ENCODE results near the gene ADCY9.

The ADCY9 gene

GRCh38 chr16:3984111-3985060, 131.9 kb downstream of the ADCY9 start:
- DNase-seq (ENCODE audit: extremely low read depth, low read depth), result no peak
- TF ChIP-seq, protein P1, sequence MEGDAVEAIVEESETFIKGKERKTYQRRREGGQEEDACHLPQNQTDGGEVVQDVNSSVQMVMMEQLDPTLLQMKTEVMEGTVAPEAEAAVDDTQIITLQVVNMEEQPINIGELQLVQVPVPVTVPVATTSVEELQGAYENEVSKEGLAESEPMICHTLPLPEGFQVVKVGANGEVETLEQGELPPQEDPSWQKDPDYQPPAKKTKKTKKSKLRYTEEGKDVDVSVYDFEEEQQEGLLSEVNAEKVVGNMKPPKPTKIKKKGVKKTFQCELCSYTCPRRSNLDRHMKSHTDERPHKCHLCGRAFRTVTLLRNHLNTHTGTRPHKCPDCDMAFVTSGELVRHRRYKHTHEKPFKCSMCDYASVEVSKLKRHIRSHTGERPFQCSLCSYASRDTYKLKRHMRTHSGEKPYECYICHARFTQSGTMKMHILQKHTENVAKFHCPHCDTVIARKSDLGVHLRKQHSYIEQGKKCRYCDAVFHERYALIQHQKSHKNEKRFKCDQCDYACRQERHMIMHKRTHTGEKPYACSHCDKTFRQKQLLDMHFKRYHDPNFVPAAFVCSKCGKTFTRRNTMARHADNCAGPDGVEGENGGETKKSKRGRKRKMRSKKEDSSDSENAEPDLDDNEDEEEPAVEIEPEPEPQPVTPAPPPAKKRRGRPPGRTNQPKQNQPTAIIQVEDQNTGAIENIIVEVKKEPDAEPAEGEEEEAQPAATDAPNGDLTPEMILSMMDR (IDR thresholded peaks at IDR 0.05; ENCODE audit: low read depth, low read length), result no peak

DNA sequence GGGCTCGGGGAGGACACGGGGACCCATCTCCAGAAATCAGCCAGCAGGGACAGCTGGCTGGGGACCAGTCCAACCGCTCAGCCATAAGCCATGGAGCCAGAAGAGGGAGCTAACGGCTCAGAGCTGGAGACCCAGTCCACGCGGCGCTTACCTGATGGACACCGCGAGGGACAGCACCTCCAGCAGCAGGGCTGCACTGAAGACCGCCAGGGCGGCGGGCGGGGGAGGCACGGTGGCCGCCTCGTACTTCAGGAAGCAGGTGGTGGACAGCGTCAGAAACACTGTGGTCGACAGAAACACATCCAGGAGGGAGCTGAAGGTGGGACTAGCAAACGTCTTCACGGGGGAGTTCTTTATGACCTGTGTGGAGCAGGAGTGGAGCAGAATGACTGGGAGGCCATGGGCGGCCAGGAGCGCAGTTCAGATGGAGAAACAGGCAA, 133.1 kb downstream of the ADCY9 start:
- TF ChIP-seq, protein P1 (IDR thresholded peaks at IDR 0.05; ENCODE audit: low read depth, low read length), result peak; percentile 75
- no peak for DNase-seq (ENCODE audit: extremely low read depth, low read depth)

DNA sequence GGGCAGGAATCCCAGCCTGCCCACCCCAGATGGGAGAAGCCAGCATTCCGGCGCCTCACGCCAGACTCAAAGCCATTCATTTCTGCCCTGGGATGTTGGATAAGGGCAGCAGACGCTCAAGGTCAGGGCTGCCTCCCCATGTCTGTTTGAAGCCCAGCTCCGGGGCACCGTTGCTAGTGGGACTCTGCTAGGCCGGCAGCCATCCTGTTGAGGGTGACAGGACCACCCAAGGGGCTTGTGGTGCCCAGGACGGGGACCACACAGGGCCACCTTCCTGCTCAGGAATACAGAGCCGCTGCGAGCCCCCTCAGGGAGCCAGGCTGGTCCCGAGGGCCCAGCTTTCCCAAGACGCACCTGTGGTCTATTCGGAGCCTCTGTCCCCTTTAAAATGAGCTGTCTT, 134.0 kb downstream of the ADCY9 start:
- DNase-seq (ENCODE audit: extremely low read depth, low read depth), result no peak
- TF ChIP-seq, protein P1 (IDR thresholded peaks at IDR 0.05; ENCODE audit: low read depth, low read length), result no peak

DNA sequence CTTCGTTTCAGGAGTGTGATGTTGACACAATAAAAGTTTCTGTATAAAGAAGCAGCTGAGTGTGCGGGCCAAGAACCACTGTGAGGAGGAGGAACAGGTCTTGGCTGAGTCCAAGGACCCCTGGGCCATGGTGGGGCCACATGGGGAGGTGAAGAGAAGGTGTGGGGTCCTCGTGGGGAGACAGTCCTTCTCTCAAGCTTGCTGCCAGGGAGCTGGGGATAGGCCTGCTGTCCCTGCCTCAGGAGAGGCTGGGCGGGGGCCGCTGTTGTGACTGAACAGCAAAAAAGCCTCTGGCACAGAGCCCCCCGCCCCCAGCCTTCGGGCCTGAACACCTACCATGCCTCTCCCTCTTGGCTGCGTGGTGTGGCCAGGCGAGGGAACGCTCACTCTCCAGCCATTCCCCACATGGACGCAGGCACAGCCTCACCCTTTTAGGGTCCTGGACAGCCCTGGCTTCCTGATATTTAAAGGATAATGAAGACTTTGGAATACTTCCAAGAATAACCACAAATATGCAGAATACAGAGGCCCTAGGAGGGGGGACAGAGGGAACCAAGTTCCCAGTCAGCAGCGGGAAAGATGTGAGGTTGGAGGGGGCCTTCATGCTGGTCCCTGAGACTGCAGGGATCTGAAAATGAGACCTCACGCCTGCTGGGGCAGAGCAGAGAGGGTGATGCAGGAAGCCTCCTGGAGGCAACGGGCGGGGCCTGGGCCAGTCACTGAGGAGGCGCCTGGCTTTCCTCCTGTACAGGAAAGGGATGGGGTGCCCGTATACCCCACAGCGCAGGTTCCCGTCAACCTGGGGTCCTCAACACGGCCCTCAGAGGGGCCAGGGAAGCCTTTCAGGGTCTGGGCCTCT, 135.8 kb downstream of the ADCY9 start:
- no peak for DNase-seq (ENCODE audit: extremely low read depth, low read depth)
- TF ChIP-seq, protein P1 (IDR thresholded peaks at IDR 0.05; ENCODE audit: low read depth, low read length), result no peak

GRCh38 chr16:3979518-3979917, 136.7 kb downstream of the ADCY9 start:
- TF ChIP-seq, protein P1 (IDR thresholded peaks at IDR 0.05; ENCODE audit: low read depth, low read length), result no peak

GRCh38 chr16:3979070-3979469, 137.2 kb downstream of the ADCY9 start:
- TF ChIP-seq, protein P1 (IDR thresholded peaks at IDR 0.05; ENCODE audit: low read depth, low read length), result no peak
- DNase-seq (ENCODE audit: extremely low read depth, low read depth), result no peak

More at GRCh38 chr16:3979518-3979917, 136.7 kb downstream of the ADCY9 start:
- DNase-seq (ENCODE audit: extremely low read depth, low read depth), result no peak
